Effector memory CD8-positive, alpha-beta T cell (primary cell): ENCODE results near the gene SYNDIG1L.

ENCODE experiments used
- ATAC-seq: fragments of 150-1000 bp; cut with Tn5 transposase; replicated peaks from 2 replicates; pipeline ENCODE4 v1.10.0; 2021; ENCODE audit warnings: mild to moderate bottlenecking, moderate library complexity
- DNase-seq, 3 experiments: peaks; one replicate each; pipeline ENCODE4 v3.0.0; 2021
- H3K27ac Mint-ChIP-seq, 2 donors: one replicate each; pipeline ENCODE4 v1.8.0; 2022; ENCODE audit warnings: mild to moderate bottlenecking in 2 of 2, mixed read lengths in 2 of 2, moderate library complexity in 2 of 2
- H3K27me3 Mint-ChIP-seq, 2 donors: one replicate each; pipeline ENCODE4 v1.8.0; 2022; ENCODE audit warnings: mixed read lengths in 2 of 2
- H3K36me3 Mint-ChIP-seq: one replicate; pipeline ENCODE4 v1.8.0; 2022; ENCODE audit warnings: mild to moderate bottlenecking, moderate library complexity, mixed read lengths; ENCODE audit not compliant: insufficient read depth
- H3K4me1 Mint-ChIP-seq, 2 donors: one replicate each; pipeline ENCODE4 v1.8.0; 2022; ENCODE audit warnings: low read depth in 2 of 2, mixed read lengths in 2 of 2
- H3K4me3 Mint-ChIP-seq, 2 donors: one replicate each; pipeline ENCODE4 v1.8.0; 2022; ENCODE audit warnings: mild to moderate bottlenecking in 2 of 2, mixed read lengths in 2 of 2, moderate library complexity in 2 of 2
- H3K9me3 Mint-ChIP-seq, 2 donors: one replicate each; pipeline ENCODE4 v1.8.0; 2022; ENCODE audit warnings: mixed read lengths in 2 of 2

SYNDIG1L gene

DNA sequence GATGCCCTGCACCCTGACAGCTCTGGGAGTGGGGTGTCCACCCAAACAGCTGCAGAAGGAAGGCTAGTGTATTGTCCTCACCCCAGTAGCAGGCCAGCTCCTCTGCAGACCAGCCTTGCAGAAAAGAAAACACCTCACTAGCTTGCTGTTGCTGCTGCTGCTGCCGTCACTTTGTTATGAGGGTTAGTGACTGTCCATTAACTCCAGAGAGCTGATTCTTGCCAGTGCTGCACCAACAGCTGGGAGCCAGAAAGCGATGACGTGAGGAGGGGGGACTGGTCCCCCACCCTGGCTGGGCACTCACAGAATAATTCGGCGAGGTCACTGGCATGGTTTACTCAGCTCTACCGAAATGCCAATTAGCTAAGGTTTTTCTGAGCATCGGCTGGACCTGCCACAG, 2.8 kb downstream of the SYNDIG1L start:
- Mint-ChIP-seq H3K9me3 (no peaks in the 10 kb centered on the region), H3K27me3 (peaks cover 38 to 55% of the 10 kb centered on the region in 2 donors), H3K4me3 (no peak overlapping the region), H3K27ac (no peak overlapping the region), H3K4me1 (peaks cover 2 to 3% of the 10 kb centered on the region in 2 donors), H3K36me3 (peaks cover 9% of the 10 kb centered on the region)
- DNase-seq = no peak
- ATAC-seq = no peak

DNA sequence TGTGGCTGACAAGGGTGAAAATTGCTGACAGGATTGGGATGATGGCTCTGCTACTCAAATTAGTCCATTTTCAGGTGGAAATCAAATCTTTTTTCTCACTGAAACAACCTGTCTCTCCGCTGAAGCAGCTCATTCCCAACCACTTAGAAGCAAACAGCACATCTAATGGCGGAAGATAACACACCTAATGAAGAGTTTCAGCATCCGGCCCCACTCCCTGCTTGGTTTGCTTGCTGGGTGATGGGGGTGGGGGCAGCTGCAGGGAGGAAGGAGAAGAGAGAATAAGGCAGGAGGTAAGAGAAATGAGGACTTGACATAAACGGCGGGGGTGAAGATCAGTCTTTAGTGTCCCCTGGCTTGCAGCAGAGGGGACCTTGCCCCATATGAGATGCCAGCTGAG, 4.0 kb downstream of the SYNDIG1L start:
- DNase-seq (no peak), ATAC-seq (no peak)
- H3K4me1 Mint-ChIP-seq = peaks cover 2 to 3% of the 10 kb centered on the region in 2 donors
- H3K27ac Mint-ChIP-seq = no peak overlapping the region
- peaks cover 26 to 45% of the 10 kb centered on the region in 2 donors for H3K27me3 Mint-ChIP-seq
- H3K9me3 Mint-ChIP-seq = no peaks in the 10 kb centered on the region
- no peak overlapping the region for H3K4me3 Mint-ChIP-seq
- H3K36me3 Mint-ChIP-seq = peaks cover 9% of the 10 kb centered on the region

DNA sequence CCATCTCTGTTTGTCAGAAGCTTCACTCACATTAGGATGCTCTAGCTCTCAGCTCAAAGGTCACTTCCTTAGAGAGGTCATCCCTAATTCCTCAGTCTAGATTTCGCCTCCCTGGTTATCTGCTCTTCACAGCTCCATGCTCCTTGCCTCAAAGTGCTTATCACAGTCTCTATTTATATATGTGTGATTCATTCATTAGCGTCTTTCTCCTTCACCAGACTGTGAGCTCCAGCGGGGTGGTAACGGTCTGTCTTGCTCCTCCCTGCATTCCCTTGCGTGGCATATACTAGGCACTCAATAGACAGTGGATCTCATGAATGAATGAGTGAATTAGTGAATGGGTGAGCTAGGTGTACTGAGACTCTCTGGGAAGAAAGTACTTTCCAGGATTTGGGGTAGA, 6.9 kb downstream of the SYNDIG1L start:
- no peak overlapping the region for H3K27ac Mint-ChIP-seq
- H3K27me3 Mint-ChIP-seq = peaks cover 8 to 36% of the 10 kb centered on the region in 2 donors
- H3K4me1 Mint-ChIP-seq = no peaks in the 10 kb centered on the region
- DNase-seq (no peak), ATAC-seq (no peak)
- no peaks in the 10 kb centered on the region for H3K9me3 Mint-ChIP-seq
- H3K36me3 Mint-ChIP-seq = peaks cover 4% of the 10 kb centered on the region
- H3K4me3 Mint-ChIP-seq = no peak overlapping the region

DNA sequence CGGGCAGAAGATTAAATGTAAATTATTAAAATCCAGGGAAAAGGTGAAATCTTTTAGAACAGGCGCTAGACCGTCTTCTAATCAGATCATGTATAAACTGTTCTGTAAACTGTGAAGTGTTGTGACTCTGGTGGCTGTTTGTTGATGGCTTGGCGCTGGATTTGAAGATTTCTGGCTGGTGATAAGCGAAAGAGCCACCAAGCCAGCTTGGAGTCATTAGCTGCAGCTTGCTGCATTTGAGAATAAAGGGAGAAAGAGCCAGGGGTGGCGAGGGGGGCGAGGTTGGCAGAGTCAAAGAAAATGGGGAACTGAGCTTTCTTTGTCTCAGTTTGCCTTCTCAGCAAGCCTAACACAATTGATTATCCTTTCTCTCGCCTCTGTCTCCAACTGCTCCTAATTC, 8.0 kb downstream of the SYNDIG1L start:
- Mint-ChIP-seq H3K4me3 (no peak overlapping the region), H3K9me3 (no peaks in the 10 kb centered on the region), H3K4me1 (no peaks in the 10 kb centered on the region), H3K27ac (no peak overlapping the region), H3K27me3 (peaks cover 15 to 35% of the 10 kb centered on the region in 2 donors), H3K36me3 (peaks cover 4% of the 10 kb centered on the region)
- DNase-seq (no peak), ATAC-seq (no peak)

DNA sequence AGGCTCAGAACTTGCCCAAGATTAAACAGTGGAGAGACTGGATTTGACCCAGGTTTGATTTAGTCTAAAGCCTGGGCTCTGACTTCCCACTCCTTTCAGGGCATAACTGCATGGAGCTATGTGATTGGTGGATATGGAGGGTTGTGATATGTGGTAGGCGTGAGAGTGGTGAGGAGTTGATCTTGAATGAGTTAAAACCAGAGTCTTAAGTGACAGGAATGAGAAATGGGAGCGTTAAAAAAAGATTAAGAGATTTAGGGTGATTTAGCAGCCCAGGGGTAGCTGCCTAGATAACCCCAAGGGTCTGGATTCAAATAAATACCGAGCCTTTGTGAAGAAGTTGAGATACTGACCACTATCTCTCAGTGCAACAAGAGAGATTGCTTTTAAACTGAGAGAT, 8.4 kb downstream of the SYNDIG1L start:
- DNase-seq (no peak), ATAC-seq (no peak)
- Mint-ChIP-seq H3K27me3 (peaks cover 19 to 31% of the 10 kb centered on the region in 2 donors), H3K27ac (no peak overlapping the region), H3K9me3 (no peaks in the 10 kb centered on the region), H3K36me3 (peaks cover 4% of the 10 kb centered on the region), H3K4me3 (no peak overlapping the region), H3K4me1 (no peaks in the 10 kb centered on the region)

- peaks cover 4% of the 10 kb centered on the region for H3K36me3 Mint-ChIP-seq
- H3K27ac Mint-ChIP-seq = no peak overlapping the region
Measured at GRCh38 chr14:74417201-74417600, 8.8 kb downstream of the SYNDIG1L start.

DNA sequence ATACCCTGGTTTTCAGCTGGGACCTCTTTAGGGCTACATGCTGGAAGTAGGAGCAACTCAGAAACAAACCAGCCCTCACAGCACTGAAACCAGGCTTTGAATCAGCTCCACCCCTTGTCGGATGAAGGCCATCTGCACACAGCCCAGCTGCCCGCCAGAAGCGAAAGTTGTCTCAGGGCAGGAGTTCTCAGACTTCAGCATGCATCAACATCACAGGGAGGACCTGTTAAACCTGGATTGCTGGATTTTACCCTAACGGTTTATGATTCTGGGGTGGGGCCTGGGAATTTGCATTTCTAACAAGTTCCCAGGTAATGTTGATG, 10.9 kb downstream of the SYNDIG1L start:
- H3K4me3 Mint-ChIP-seq = no peak overlapping the region
- no peak overlapping the region for H3K27ac Mint-ChIP-seq
- peaks cover 3% of the 10 kb centered on the region for H3K36me3 Mint-ChIP-seq
- ATAC-seq (no peak), DNase-seq (no peak)
- no peaks in the 10 kb centered on the region for H3K4me1 Mint-ChIP-seq
- H3K9me3 Mint-ChIP-seq = no peaks in the 10 kb centered on the region
- H3K27me3 Mint-ChIP-seq = peaks cover 27 to 45% of the 10 kb centered on the region in 2 donors

More at GRCh38 chr14:74417201-74417600, 8.8 kb downstream of the SYNDIG1L start:
- DNase-seq = no peak
- Mint-ChIP-seq H3K9me3 (no peaks in the 10 kb centered on the region), H3K4me1 (no peaks in the 10 kb centered on the region), H3K4me3 (no peak overlapping the region), H3K27me3 (peaks cover 24 to 27% of the 10 kb centered on the region in 2 donors)
- ATAC-seq = no peak

DNA sequence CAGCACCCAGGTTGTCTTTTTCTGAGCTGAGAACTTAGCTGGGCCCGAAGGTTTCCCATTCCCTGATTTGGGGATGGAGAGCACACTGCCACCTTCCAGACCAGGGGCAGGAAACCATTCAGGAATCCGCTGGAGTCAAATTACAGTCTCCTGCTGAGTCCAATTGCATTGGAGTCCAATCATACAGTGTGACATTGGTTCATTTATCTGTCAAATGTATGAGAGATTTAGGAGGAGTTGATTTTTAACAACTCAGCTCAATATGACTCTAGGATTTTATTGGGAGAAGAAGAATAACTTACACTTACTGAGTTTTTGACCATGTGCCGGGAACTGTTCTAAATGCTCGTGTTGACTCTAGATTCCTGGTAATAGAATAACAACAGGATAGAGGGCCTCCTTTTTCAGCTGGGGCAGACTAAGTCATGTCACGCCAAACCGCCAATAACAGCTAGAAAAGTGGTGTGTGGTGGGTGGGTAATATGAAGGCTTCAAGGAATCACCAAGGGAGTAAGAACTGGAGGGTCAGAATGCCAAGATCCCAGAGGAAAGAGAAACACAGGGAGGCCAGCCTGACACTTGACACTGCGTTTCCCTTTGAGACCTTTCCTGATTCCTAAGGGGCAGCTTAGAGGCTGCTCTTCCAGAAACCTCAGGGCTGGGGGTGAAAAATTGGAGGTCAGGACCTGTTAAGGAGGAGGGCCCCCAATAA, 11.5 kb downstream of the SYNDIG1L start:
- Mint-ChIP-seq H3K27ac (no peak overlapping the region), H3K27me3 (peaks cover 30 to 50% of the 10 kb centered on the region in 2 donors), H3K4me1 (no peaks in the 10 kb centered on the region), H3K9me3 (no peaks in the 10 kb centered on the region), H3K4me3 (no peak overlapping the region), H3K36me3 (peaks cover 3% of the 10 kb centered on the region)
- DNase-seq (no peak), ATAC-seq (no peak)

DNA sequence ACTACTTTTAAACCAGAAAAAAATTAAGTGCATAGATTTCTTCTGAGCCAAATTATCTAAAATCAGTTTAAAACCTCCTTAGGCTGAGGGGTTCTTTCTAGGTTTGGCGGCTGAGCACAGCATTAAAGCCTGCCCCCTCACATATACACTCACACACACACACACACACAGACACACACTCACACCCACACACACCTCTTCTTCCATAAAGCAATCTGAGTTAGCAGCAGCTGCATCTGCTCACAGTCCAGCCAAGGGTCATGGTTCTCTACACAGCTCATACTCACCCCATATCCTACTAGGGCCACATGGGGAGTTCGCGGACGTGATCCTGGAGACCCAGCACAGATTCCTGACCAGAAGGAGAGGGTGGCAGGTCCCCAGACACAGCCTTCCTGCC, 12.4 kb downstream of the SYNDIG1L start:
- no peaks in the 10 kb centered on the region for H3K4me1 Mint-ChIP-seq
- no peaks in the 10 kb centered on the region for H3K9me3 Mint-ChIP-seq
- no peak for DNase-seq
- no peak for ATAC-seq
- H3K36me3 Mint-ChIP-seq = peaks cover 3% of the 10 kb centered on the region
- peaks cover 30 to 55% of the 10 kb centered on the region in 2 donors for H3K27me3 Mint-ChIP-seq
- H3K27ac Mint-ChIP-seq = no peak overlapping the region
- no peak overlapping the region for H3K4me3 Mint-ChIP-seq

- peaks cover 3% of the 10 kb centered on the region for H3K36me3 Mint-ChIP-seq
- DNase-seq (no peak), ATAC-seq (no peak)
- no peaks in the 10 kb centered on the region for H3K9me3 Mint-ChIP-seq
- no peak overlapping the region for H3K4me3 Mint-ChIP-seq
- H3K4me1 Mint-ChIP-seq = no peaks in the 10 kb centered on the region
- H3K27me3 Mint-ChIP-seq = peaks cover 30 to 56% of the 10 kb centered on the region in 2 donors
- no peak overlapping the region for H3K27ac Mint-ChIP-seq
Measured at GRCh38 chr14:74412753-74413152, 13.3 kb downstream of the SYNDIG1L start.

GRCh38 chr14:74411671-74412070, 14.3 kb downstream of the SYNDIG1L start:
- H3K9me3 Mint-ChIP-seq = no peaks in the 10 kb centered on the region
- no peak overlapping the region for H3K4me3 Mint-ChIP-seq
- no peak for DNase-seq
- H3K4me1 Mint-ChIP-seq = no peaks in the 10 kb centered on the region
- peaks cover 5% of the 10 kb centered on the region for H3K36me3 Mint-ChIP-seq
- ATAC-seq = no peak
- H3K27ac Mint-ChIP-seq = no peak overlapping the region
- peaks cover 30 to 66% of the 10 kb centered on the region in 2 donors for H3K27me3 Mint-ChIP-seq

GRCh38 chr14:74409441-74409840, 16.6 kb downstream of the SYNDIG1L start:
- H3K36me3 Mint-ChIP-seq = peaks cover 5% of the 10 kb centered on the region

DNA sequence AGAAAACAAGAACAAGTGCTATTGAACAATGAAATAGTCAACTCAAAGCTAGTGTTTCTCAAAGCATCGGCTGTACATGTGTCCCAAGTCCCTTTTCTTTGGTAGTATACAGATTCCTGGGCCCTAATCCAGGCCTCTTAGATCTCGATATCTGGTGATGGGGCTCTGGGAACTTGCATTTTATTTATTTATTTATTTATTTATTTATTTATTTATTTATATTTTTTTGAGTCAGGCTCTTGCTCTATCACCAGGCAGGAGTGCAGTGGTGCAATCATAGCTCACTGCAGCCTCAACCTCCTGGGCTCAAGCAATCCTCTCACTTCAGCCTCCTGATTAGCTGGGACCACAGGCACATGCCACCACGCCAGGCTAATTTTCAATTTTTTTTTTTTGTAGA, 17.1 kb downstream of the SYNDIG1L start:
- DNase-seq = no peak
- ATAC-seq = no peak

More at GRCh38 chr14:74409441-74409840, 16.6 kb downstream of the SYNDIG1L start:
- H3K4me1 Mint-ChIP-seq = no peaks in the 10 kb centered on the region
- no peak overlapping the region for H3K4me3 Mint-ChIP-seq
- no peak for ATAC-seq
- no peak overlapping the region for H3K27ac Mint-ChIP-seq
- peaks cover 26 to 73% of the 10 kb centered on the region in 2 donors for H3K27me3 Mint-ChIP-seq
- DNase-seq = no peak
- H3K9me3 Mint-ChIP-seq = no peaks in the 10 kb centered on the region

GRCh38 chr14:74407801-74408154, 18.2 kb downstream of the SYNDIG1L start:
- Mint-ChIP-seq H3K27ac (no peak overlapping the region), H3K4me3 (no peak overlapping the region), H3K36me3 (peaks cover 5% of the 10 kb centered on the region), H3K9me3 (no peaks in the 10 kb centered on the region), H3K27me3 (peaks cover 17 to 58% of the 10 kb centered on the region in 2 donors), H3K4me1 (peaks cover under 1 to 1% of the 10 kb centered on the region in 2 donors)
- no peak for ATAC-seq
- no peak for DNase-seq

More for the DNA sequence above, 17.1 kb downstream of the SYNDIG1L start:
- peaks cover 21 to 67% of the 10 kb centered on the region in 2 donors for H3K27me3 Mint-ChIP-seq
- H3K9me3 Mint-ChIP-seq = no peaks in the 10 kb centered on the region
- no peak overlapping the region for H3K27ac Mint-ChIP-seq
- H3K36me3 Mint-ChIP-seq = peaks cover 5% of the 10 kb centered on the region
- no peak overlapping the region for H3K4me3 Mint-ChIP-seq
- H3K4me1 Mint-ChIP-seq = no peaks in the 10 kb centered on the region
